Measurements from ENCODE around the gene SEPTIN10.
A peak's percentile ranks its signal among the peaks of the same experiment; 100 is the strongest.

Gene SEPTIN10

GRCh38 chr2:109611467-109612095 lies 2.2 kb downstream of the SEPTIN10 start:
- Histone ChIP-seq H3K36me3 (ENCODE audit: insufficient read depth, low read length) (no peaks in the 10 kb centered on the region), H3K27ac (no peak overlapping the region), H3K4me3 (peak overlapping the region; percentile 100), H3K9ac (ENCODE audit: insufficient read length) (peak overlapping the region; percentile 98), H3K9me3 (ENCODE audit: low read depth, low read length) (no peaks in the 10 kb centered on the region)
- TF ChIP-seq EZH2 (IDR thresholded peaks at IDR 0.05) (no peak), POLR2AphosphoS5 (IDR thresholded peaks at IDR 0.05; ENCODE audit: borderline replicate concordance, low read depth, low read length) (no peak), FOXP2 (optimal IDR thresholded peaks at IDR 0.05; ENCODE audit: control extremely low read depth, extremely low read length, insufficient read depth) (no peak)
- no peak for DNase-seq (ENCODE audit: low read depth, low spot score)

GRCh38 chr2:109609352-109610024 lies 4.3 kb downstream of the SEPTIN10 start:
- Histone ChIP-seq H3K36me3 (ENCODE audit: insufficient read depth, low read length) (no peaks in the 10 kb centered on the region), H3K9ac (ENCODE audit: insufficient read length) (peak overlapping the region; percentile 74), H3K4me3 (peak overlapping the region; percentile 75), H3K9me3 (ENCODE audit: low read depth, low read length) (no peaks in the 10 kb centered on the region), H3K27ac (peak overlapping the region; percentile 95)
- no peak for DNase-seq (ENCODE audit: low read depth, low spot score)
- TF ChIP-seq FOXP2 (optimal IDR thresholded peaks at IDR 0.05; ENCODE audit: control extremely low read depth, extremely low read length, insufficient read depth) (no peak), POLR2AphosphoS5 (IDR thresholded peaks at IDR 0.05; ENCODE audit: borderline replicate concordance, low read depth, low read length) (no peak), EZH2 (IDR thresholded peaks at IDR 0.05) (no peak)

GRCh38 chr2:109607766-109608165 lies 6.0 kb downstream of the SEPTIN10 start:
- no peak for TF ChIP-seq POLR2AphosphoS5 (IDR thresholded peaks at IDR 0.05; ENCODE audit: borderline replicate concordance, low read depth, low read length)
- no peak for TF ChIP-seq EZH2 (IDR thresholded peaks at IDR 0.05)
- TF ChIP-seq FOXP2 (optimal IDR thresholded peaks at IDR 0.05; ENCODE audit: control extremely low read depth, extremely low read length, insufficient read depth): no peak
- DNase-seq (ENCODE audit: low read depth, low spot score): no peak
- no peaks in the 10 kb centered on the region for H3K9me3 ChIP-seq (ENCODE audit: low read depth, low read length)
- H3K4me3 ChIP-seq: no peak overlapping the region
- no peak overlapping the region for H3K9ac ChIP-seq (ENCODE audit: insufficient read length)
- H3K36me3 ChIP-seq (ENCODE audit: insufficient read depth, low read length): no peaks in the 10 kb centered on the region
- H3K27ac ChIP-seq: no peak overlapping the region

- Histone ChIP-seq H3K27ac (no peak overlapping the region), H3K9ac (ENCODE audit: insufficient read length) (no peak overlapping the region), H3K36me3 (ENCODE audit: insufficient read depth, low read length) (no peaks in the 10 kb centered on the region), H3K9me3 (ENCODE audit: low read depth, low read length) (no peaks in the 10 kb centered on the region), H3K4me3 (no peak overlapping the region)
- TF ChIP-seq POLR2AphosphoS5 (IDR thresholded peaks at IDR 0.05; ENCODE audit: borderline replicate concordance, low read depth, low read length) (no peak), FOXP2 (optimal IDR thresholded peaks at IDR 0.05; ENCODE audit: control extremely low read depth, extremely low read length, insufficient read depth) (no peak), EZH2 (IDR thresholded peaks at IDR 0.05) (no peak)
- no peak for DNase-seq (ENCODE audit: low read depth, low spot score)
Measured at GRCh38 chr2:109604597-109604996, 9.2 kb downstream of the SEPTIN10 start.

DNA sequence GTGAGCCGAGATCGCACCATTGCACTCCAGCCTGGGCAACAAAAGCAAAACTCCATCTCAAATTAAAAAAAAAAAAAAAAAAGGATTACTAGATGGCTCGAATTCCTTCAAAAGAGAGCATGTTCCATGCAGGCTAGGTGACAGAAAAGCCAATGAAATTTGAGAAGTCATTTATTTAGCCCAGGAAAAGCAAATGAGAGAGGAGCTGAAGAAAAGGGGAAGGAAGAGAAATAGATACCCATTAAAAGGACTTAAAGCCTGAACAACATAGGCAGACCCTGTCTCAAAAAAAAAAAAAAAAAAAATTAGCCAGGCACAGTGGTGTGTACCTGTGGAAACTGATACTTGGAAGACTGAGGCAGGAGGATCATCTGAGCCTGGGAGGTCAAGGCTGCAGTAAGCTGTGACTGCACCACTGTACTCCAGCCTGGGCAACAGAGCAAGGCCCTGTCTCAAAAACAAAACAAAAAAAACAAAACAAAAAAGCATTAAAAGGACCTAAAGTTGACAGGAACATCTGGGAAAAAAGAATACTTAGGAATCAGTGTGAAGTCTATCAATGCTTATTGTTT lies 11.1 kb downstream of the SEPTIN10 start:
- H3K27ac ChIP-seq: no peak overlapping the region
- no peak overlapping the region for H3K4me3 ChIP-seq
- no peaks in the 10 kb centered on the region for H3K9me3 ChIP-seq (ENCODE audit: low read depth, low read length)
- DNase-seq (ENCODE audit: low read depth, low spot score): no peak
- no peak overlapping the region for H3K9ac ChIP-seq (ENCODE audit: insufficient read length)
- TF ChIP-seq POLR2AphosphoS5 (IDR thresholded peaks at IDR 0.05; ENCODE audit: borderline replicate concordance, low read depth, low read length) (no peak), FOXP2 (optimal IDR thresholded peaks at IDR 0.05; ENCODE audit: control extremely low read depth, extremely low read length, insufficient read depth) (no peak)
- H3K36me3 ChIP-seq (ENCODE audit: insufficient read depth, low read length): no peaks in the 10 kb centered on the region

GRCh38 chr2:109601783-109602182 lies 12.0 kb downstream of the SEPTIN10 start:
- no peak for DNase-seq (ENCODE audit: low read depth, low spot score)
- Histone ChIP-seq H3K36me3 (ENCODE audit: insufficient read depth, low read length) (no peaks in the 10 kb centered on the region), H3K9me3 (ENCODE audit: low read depth, low read length) (no peaks in the 10 kb centered on the region), H3K9ac (ENCODE audit: insufficient read length) (peak overlapping the region; percentile 13), H3K27ac (no peak overlapping the region), H3K4me3 (no peak overlapping the region)
- TF ChIP-seq POLR2AphosphoS5 (IDR thresholded peaks at IDR 0.05; ENCODE audit: borderline replicate concordance, low read depth, low read length) (no peak), FOXP2 (optimal IDR thresholded peaks at IDR 0.05; ENCODE audit: control extremely low read depth, extremely low read length, insufficient read depth) (no peak), EZH2 (IDR thresholded peaks at IDR 0.05) (no peak)

- Histone ChIP-seq H3K36me3 (ENCODE audit: insufficient read depth, low read length) (no peaks in the 10 kb centered on the region), H3K9ac (ENCODE audit: insufficient read length) (no peak overlapping the region), H3K4me3 (no peak overlapping the region), H3K27ac (no peak overlapping the region), H3K9me3 (ENCODE audit: low read depth, low read length) (no peaks in the 10 kb centered on the region)
- DNase-seq (ENCODE audit: low read depth, low spot score): no peak
- TF ChIP-seq POLR2AphosphoS5 (IDR thresholded peaks at IDR 0.05; ENCODE audit: borderline replicate concordance, low read depth, low read length) (no peak), FOXP2 (optimal IDR thresholded peaks at IDR 0.05; ENCODE audit: control extremely low read depth, extremely low read length, insufficient read depth) (no peak), EZH2 (IDR thresholded peaks at IDR 0.05) (no peak)
Measured at GRCh38 chr2:109597283-109597682, 16.5 kb downstream of the SEPTIN10 start.

- no peak overlapping the region for H3K27ac ChIP-seq
- no peaks in the 10 kb centered on the region for H3K9me3 ChIP-seq (ENCODE audit: low read depth, low read length)
- H3K36me3 ChIP-seq (ENCODE audit: insufficient read depth, low read length): no peaks in the 10 kb centered on the region
- no peak overlapping the region for H3K9ac ChIP-seq (ENCODE audit: insufficient read length)
- DNase-seq (ENCODE audit: low read depth, low spot score): no peak
- TF ChIP-seq EZH2 (IDR thresholded peaks at IDR 0.05) (no peak), POLR2AphosphoS5 (IDR thresholded peaks at IDR 0.05; ENCODE audit: borderline replicate concordance, low read depth, low read length) (no peak), FOXP2 (optimal IDR thresholded peaks at IDR 0.05; ENCODE audit: control extremely low read depth, extremely low read length, insufficient read depth) (no peak)
- H3K4me3 ChIP-seq: no peak overlapping the region
Measured at GRCh38 chr2:109595644-109596043, 18.1 kb downstream of the SEPTIN10 start.
